ENCODE measurements around the gene ERBB4. TPM values are rescaled to one million over a fixed set of nuclear protein-coding genes. Genes with fewer than 3 reads are reported as not detected.

Gene ERBB4
- polyA plus RNA-seq, 1 experiment = not detected

DNA sequence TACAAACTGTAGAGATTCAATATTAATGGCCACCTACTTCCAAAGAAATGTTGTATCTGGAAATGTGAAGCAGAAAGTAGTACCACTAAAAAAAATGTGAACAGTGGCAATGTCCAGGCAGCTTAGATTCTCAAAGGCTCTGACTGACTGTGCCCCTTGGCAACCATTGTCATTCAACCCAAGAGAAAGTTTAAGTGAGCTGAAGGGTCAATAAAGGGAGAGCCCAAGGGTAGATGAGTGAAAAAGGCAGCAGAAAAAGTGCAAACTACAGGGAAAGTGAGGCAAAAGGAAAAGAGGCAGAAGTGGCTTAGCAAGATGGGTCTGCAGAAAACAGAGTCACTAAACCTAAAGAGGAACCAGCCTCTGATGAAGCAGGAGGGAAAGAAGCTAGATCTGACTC is 1179.3 kb downstream of the ERBB4 start:
- no peak overlapping the region for H3K27ac ChIP-seq (ENCODE audit: low read depth, low read length)
- DNase-seq (ENCODE audit: low read depth, low spot score) = no peak
- no peak for TF ChIP-seq CTCF (IDR thresholded peaks at IDR 0.05; ENCODE audit: low read depth, low read length)
- H3K27me3 ChIP-seq (ENCODE audit: control insufficient read depth, insufficient read depth, low read length) = no peaks in the 10 kb centered on the region
- no peak overlapping the region for H3K4me3 ChIP-seq (ENCODE audit: low read depth, low read length)
- H3K9me3 ChIP-seq (ENCODE audit: control insufficient read depth, insufficient read depth, low read length) = peaks cover 9% of the 10 kb centered on the region; the same call in 1 of the 2 replicates
- POLR2A ChIA-PET = no interaction called here
- CTCF ChIA-PET = no interaction called here

DNA sequence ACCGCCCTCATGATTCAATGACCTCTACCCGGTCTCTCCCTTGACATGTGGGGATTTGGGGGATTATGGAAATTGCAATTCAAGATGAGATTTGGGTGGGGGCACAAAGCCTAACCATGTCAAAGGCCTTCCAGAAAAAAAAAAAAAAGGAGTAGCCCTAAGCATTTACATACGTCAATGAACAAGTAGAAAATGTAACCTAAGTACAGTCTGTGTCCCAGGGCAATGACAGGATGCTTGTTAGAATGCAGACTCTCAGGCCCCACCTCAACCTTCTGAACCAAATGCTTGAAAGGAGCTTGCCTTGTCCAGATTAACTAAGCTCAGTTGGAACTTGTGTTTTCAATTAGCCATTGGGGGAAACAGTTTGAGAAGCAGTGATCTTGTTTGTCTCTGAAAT is 1180.1 kb downstream of the ERBB4 start:
- Histone ChIP-seq H3K4me3 (ENCODE audit: low read depth, low read length) (no peak overlapping the region), H3K9me3 (ENCODE audit: control insufficient read depth, insufficient read depth, low read length) (peaks cover 9% of the 10 kb centered on the region; the same call in 1 of the 2 replicates), H3K27me3 (ENCODE audit: control insufficient read depth, insufficient read depth, low read length) (no peaks in the 10 kb centered on the region), H3K27ac (ENCODE audit: low read depth, low read length) (no peak overlapping the region)
- ChIA-PET POLR2A (no interaction called here), CTCF (no interaction called here)
- no peak for TF ChIP-seq CTCF (IDR thresholded peaks at IDR 0.05; ENCODE audit: low read depth, low read length)
- DNase-seq (ENCODE audit: low read depth, low spot score) = no peak

- CTCF ChIA-PET = no interaction called here
- Histone ChIP-seq H3K4me3 (ENCODE audit: low read depth, low read length) (no peak overlapping the region), H3K27me3 (ENCODE audit: control insufficient read depth, insufficient read depth, low read length) (no peaks in the 10 kb centered on the region), H3K27ac (ENCODE audit: low read depth, low read length) (no peak overlapping the region), H3K9me3 (ENCODE audit: control insufficient read depth, insufficient read depth, low read length) (peaks cover 14% of the 10 kb centered on the region; the same call in 1 of the 2 replicates)
- DNase-seq (ENCODE audit: low read depth, low spot score) = no peak
- POLR2A ChIA-PET = no interaction called here
- no peak for TF ChIP-seq CTCF (IDR thresholded peaks at IDR 0.05; ENCODE audit: low read depth, low read length)
Observed at GRCh38 chr2:211354481-211354880, 1184.1 kb downstream of the ERBB4 start.

DNA sequence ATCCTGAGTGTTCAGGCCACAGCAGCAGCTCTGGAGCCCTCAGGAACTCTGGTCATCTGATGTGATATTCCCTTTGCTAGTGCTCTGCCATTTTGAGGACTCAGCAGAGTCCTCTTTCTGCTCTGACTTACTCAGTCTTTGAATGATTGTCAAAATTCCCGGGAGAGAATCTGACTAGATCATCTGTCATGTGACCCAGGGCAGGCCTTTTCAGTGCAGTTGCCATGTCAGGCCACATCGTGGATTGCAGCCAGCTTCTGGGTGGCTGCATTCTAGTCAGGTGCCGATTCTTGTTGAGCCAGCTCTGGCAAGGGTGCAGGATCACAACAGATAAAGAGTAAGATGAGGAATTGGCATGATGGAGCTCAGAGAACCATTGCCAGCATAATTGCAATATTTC is 1186.6 kb downstream of the ERBB4 start:
- ChIA-PET POLR2A (no interaction called here), CTCF (no interaction called here)
- Histone ChIP-seq H3K27me3 (ENCODE audit: control insufficient read depth, insufficient read depth, low read length) (no peaks in the 10 kb centered on the region), H3K9me3 (ENCODE audit: control insufficient read depth, insufficient read depth, low read length) (peaks cover 17% of the 10 kb centered on the region; the same call in 1 of the 2 replicates), H3K4me3 (ENCODE audit: low read depth, low read length) (no peak overlapping the region), H3K27ac (ENCODE audit: low read depth, low read length) (no peak overlapping the region)
- no peak for TF ChIP-seq CTCF (IDR thresholded peaks at IDR 0.05; ENCODE audit: low read depth, low read length)
- no peak for DNase-seq (ENCODE audit: low read depth, low spot score)

DNA sequence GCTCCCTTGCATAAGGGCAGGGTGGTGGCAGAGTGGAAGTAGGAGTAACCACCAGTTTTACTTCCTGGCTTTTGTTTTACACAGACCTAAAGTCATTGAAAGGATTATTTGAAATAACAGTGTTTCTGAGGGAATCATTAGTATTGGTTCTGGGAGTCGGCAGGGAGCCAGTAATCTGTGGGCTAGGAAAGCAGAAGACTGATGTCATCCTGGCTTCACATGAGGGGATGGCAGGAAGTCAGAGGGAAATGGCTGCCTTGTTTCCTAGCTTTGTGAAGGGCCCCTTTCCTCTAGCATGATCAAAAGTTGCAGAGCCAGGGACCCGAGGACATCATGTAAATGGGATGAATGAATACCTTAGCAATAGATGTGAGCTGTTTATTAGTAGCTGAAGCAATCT is 1189.6 kb downstream of the ERBB4 start:
- POLR2A ChIA-PET = no interaction called here
- no peak for TF ChIP-seq CTCF (IDR thresholded peaks at IDR 0.05; ENCODE audit: low read depth, low read length)
- no peaks in the 10 kb centered on the region for H3K27me3 ChIP-seq (ENCODE audit: control insufficient read depth, insufficient read depth, low read length)
- CTCF ChIA-PET = no interaction called here
- H3K27ac ChIP-seq (ENCODE audit: low read depth, low read length) = no peak overlapping the region
- no peak for DNase-seq (ENCODE audit: low read depth, low spot score)
- no peak overlapping the region for H3K4me3 ChIP-seq (ENCODE audit: low read depth, low read length)
- H3K9me3 ChIP-seq (ENCODE audit: control insufficient read depth, insufficient read depth, low read length) = peaks cover 11% of the 10 kb centered on the region; the same call in 1 of the 2 replicates
